Activated CD4-positive, alpha-beta T cell treated with anti-CD3 and anti-CD28 coated beads, Interleukin-2, Interleukin-4, amounts not matched to agents 100 ng/mL and 50 ng/mL, durations not matched to agents 16 hours and 8 hours (primary cell): ENCODE results near the gene MILR1.

Source experiments
- DNase-seq: peaks from one replicate; pipeline ENCODE4 v3.0.0-alpha.2; 2020; ENCODE audit warnings: low spot score

Gene MILR1

GRCh38 chr17:64503821-64504768, 55.2 kb downstream of the MILR1 start:
- DNase-seq, result no peak

DNA sequence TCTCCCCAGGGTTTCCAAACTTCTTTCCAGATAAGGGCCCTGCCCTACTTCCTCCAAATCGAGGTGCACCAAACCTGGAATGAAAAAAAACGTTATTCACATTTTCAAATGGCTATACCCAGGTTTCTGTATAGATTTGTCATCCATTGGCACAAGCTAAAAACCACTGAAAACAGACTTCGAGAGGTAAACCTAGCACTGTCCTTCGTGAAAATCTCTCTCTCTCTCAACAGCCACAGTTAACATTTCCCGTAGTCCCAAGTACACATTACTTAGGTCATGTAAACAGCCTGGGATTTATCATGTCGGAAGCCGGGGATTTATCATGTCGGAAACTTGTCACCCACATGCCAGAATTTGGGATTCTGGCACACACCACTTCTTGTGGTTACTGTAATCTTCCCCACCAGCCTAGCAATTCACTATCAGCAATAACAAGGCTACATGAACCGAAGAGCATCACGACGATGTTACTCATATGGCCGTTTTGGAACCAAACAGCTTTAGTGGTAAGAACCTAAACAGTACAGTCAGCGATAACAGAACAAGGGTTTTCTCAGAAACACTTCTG, 55.9 kb downstream of the MILR1 start:
- no peak for DNase-seq

DNA sequence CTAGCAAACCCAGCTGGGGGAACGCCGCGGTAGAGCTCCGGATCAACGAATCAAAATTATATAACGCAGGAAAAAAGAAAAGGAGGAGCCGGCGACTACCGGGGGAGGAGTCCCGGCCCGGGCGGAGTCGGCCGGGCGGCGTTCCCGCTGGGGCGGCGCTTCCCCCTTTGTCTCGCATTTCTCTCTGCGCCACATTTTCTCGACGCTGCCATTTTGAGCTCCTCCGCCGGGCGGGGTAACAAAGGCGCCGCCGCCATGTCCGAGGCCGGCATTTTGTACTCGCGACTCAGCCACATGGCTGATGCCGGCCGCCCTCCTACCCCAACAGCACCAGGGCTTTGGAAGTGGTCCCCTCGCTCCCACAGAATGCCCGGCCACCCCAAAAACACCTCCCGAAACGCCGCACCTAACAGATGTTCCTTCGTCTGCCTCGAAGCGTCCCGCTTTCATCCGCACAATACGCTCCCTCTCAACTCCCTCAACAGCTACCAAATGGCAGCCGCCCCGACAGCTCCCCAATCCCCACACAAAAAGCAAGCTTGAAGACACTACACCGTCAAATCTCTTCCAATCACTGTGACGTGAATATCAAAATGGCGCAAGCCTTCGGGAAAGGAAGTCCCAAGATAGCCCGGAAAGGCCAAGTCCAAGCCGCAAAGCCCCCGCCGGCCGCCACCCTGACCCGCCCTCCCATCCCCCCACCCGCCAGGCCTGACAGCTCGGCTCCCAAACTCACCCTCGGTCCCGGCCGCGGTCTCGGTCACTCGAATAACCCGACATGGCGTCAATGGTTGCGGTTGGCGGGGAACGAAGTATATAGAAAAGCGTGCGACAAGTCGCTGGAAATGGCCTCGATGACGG, 56.7 kb downstream of the MILR1 start:
- peak; percentile 86 for DNase-seq

- DNase-seq, result peak; percentile 98
Observed at GRCh38 chr17:64506201-64506575, 57.3 kb downstream of the MILR1 start, which contains the start of gene DDX5. Gene DDX5 (minus strand): TSS chr17:64506289. CDS start chr17:64506119, 170 bp downstream.

- DNase-seq, result peak; percentile 95
Observed at GRCh38 chr17:64506576-64507412, 57.9 kb downstream of the MILR1 start, which contains the start of gene CEP95. Gene CEP95 (plus strand): TSS chr17:64506977. CDS start chr17:64507098, 121 bp downstream.

GRCh38 chr17:64507413-64507782, 58.5 kb downstream of the MILR1 start:
- peak; percentile 61 for DNase-seq

DNA sequence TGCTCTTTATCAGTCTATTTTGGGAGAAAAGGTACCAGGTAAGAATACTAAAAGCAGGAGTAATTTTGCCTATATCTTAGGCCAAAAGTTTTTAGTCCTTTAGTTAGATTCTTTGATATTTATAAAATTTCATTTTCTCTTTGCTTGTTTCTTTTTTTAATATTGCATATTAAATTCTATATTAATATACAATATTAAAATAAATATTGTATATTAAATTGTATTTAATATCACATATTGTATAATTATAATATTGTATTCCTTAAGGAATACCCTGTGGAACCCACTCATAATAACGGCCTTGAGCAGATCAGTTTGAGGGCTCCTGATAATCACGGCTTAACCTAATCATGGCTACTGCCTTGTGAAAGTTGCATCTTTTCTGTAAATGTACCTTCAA, 59.8 kb downstream of the MILR1 start:
- DNase-seq, result no peak

DNA sequence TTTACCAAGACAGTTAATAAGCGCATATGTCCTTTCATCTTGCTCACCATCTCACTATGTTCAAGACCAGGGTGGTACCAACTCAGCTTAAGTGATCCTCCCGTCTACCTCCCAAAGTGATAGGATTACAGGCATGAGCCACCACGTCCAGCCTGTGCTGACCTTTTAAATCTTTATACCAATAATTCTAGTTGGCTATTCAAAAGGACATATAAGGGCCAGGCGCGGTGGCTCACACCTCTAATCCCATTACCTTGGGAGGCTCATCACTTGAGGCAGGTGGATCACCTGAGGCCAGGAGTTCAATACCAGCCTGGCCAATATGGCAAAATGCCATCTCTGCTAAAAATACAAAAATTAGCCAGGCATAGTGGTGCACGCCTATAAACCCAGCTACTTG, 60.3 kb downstream of the MILR1 start:
- no peak for DNase-seq

DNA sequence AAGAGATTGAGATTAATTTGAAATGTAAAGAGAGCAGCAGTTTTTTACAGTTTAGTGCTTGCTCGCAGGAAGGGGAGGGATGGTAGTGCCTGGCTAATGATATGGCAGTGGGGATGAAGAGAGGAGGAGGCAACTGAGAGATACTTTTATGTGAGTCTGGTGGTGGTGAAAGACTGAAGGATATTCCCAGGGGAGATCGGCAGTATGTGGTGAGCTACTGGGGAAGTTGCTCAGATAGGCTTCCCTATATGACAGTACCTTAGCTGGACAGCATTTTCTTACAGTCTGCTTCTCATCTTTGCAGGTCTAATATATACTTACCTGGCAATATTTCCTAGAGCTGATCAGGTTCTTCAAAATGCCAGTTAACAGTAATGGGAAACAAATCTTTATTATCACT, 66.5 kb downstream of the MILR1 start:
- DNase-seq, result no peak

- no peak for DNase-seq
Observed at GRCh38 chr17:64515829-64516228, 66.9 kb downstream of the MILR1 start.
